ENCODE results near the gene NOTCH1.
"Not testable (repeated sequence)": the region's sequence is repeated elsewhere in the genome, so short reads cannot be mapped to it uniquely, and the experiment has no call there.

Gene NOTCH1

GRCh38 chr9:136561779-136562178 lies 15.9 kb upstream of the NOTCH1 start:
- no peak overlapping the region for H3K27ac Mint-ChIP-seq
- peaks cover 27% of the 10 kb centered on the region for H3K4me1 Mint-ChIP-seq
- H3K27me3 Mint-ChIP-seq (ENCODE audit: low read depth, poor library complexity): peaks cover 4% of the 10 kb centered on the region
- peaks cover 24% of the 10 kb centered on the region for H3K9me3 Mint-ChIP-seq
- H3K36me3 Mint-ChIP-seq (ENCODE audit: low read depth): peaks cover 6% of the 10 kb centered on the region
- no peak for TF ChIP-seq CTCF (IDR thresholded peaks at IDR 0.05)
- no peak for DNase-seq
- no peak overlapping the region for H3K4me3 Mint-ChIP-seq

GRCh38 chr9:136560586-136560985 lies 14.7 kb upstream of the NOTCH1 start:
- DNase-seq: no peak
- no peak overlapping the region for H3K27ac Mint-ChIP-seq
- H3K36me3 Mint-ChIP-seq (ENCODE audit: low read depth): peaks cover 6% of the 10 kb centered on the region
- TF ChIP-seq CTCF (IDR thresholded peaks at IDR 0.05): no peak
- H3K4me3 Mint-ChIP-seq: no peak overlapping the region
- H3K9me3 Mint-ChIP-seq: peaks cover 24% of the 10 kb centered on the region
- H3K27me3 Mint-ChIP-seq (ENCODE audit: low read depth, poor library complexity): peaks cover 4% of the 10 kb centered on the region
- peaks cover 22% of the 10 kb centered on the region for H3K4me1 Mint-ChIP-seq

- peaks cover 23% of the 10 kb centered on the region for H3K4me1 Mint-ChIP-seq
- not testable (repeated sequence) for H3K27ac Mint-ChIP-seq; DNase-seq; H3K27me3 Mint-ChIP-seq (ENCODE audit: low read depth, poor library complexity); H3K4me3 Mint-ChIP-seq; H3K36me3 Mint-ChIP-seq (ENCODE audit: low read depth)
- peaks cover 24% of the 10 kb centered on the region for H3K9me3 Mint-ChIP-seq
Measured at GRCh38 chr9:136559371-136559770, 13.5 kb upstream of the NOTCH1 start.

- not testable (repeated sequence) for H3K4me3 Mint-ChIP-seq; H3K36me3 Mint-ChIP-seq (ENCODE audit: low read depth); H3K27me3 Mint-ChIP-seq (ENCODE audit: low read depth, poor library complexity); DNase-seq; H3K27ac Mint-ChIP-seq
- peaks cover 28% of the 10 kb centered on the region for H3K4me1 Mint-ChIP-seq
- H3K9me3 Mint-ChIP-seq: peaks cover 24% of the 10 kb centered on the region
Measured at GRCh38 chr9:136558846-136559245, 13.0 kb upstream of the NOTCH1 start.

GRCh38 chr9:136558373-136558772 lies 12.5 kb upstream of the NOTCH1 start:
- H3K4me3 Mint-ChIP-seq: no peak overlapping the region
- H3K36me3 Mint-ChIP-seq (ENCODE audit: low read depth): peaks cover 6% of the 10 kb centered on the region
- DNase-seq: no peak
- H3K4me1 Mint-ChIP-seq: peaks cover 33% of the 10 kb centered on the region
- TF ChIP-seq CTCF (IDR thresholded peaks at IDR 0.05): no peak
- H3K27ac Mint-ChIP-seq: no peak overlapping the region
- peaks cover 4% of the 10 kb centered on the region for H3K27me3 Mint-ChIP-seq (ENCODE audit: low read depth, poor library complexity)
- peaks cover 24% of the 10 kb centered on the region for H3K9me3 Mint-ChIP-seq

- TF ChIP-seq CTCF (IDR thresholded peaks at IDR 0.05): no peak
- Mint-ChIP-seq H3K4me3 (no peak overlapping the region), H3K4me1 (peaks cover 40% of the 10 kb centered on the region), H3K36me3 (ENCODE audit: low read depth) (peaks cover 6% of the 10 kb centered on the region), H3K27me3 (ENCODE audit: low read depth, poor library complexity) (peaks cover 9% of the 10 kb centered on the region), H3K9me3 (peaks cover 24% of the 10 kb centered on the region), H3K27ac (no peak overlapping the region)
- DNase-seq: no peak
Measured at GRCh38 chr9:136557036-136557435, 11.2 kb upstream of the NOTCH1 start.

- H3K4me1 Mint-ChIP-seq: peaks cover 49% of the 10 kb centered on the region
- H3K4me3 Mint-ChIP-seq: no peak overlapping the region
- peaks cover 24% of the 10 kb centered on the region for H3K9me3 Mint-ChIP-seq
- no peak overlapping the region for H3K27ac Mint-ChIP-seq
- peaks cover 6% of the 10 kb centered on the region for H3K36me3 Mint-ChIP-seq (ENCODE audit: low read depth)
- peaks cover 7% of the 10 kb centered on the region for H3K27me3 Mint-ChIP-seq (ENCODE audit: low read depth, poor library complexity)
- no peak for DNase-seq
- TF ChIP-seq CTCF (IDR thresholded peaks at IDR 0.05): no peak
Measured at GRCh38 chr9:136556166-136556565, 10.3 kb upstream of the NOTCH1 start.

Data from nephron progenitor cell (in vitro differentiated cells).